Measurements from ENCODE around the gene MAP3K21. TPM values are rescaled to one million over a fixed set of nuclear protein-coding genes. Genes with fewer than 3 reads are reported as not detected.

MAP3K21 gene
- polyA plus RNA-seq, 2 donors: 1.4 TPM

DNA sequence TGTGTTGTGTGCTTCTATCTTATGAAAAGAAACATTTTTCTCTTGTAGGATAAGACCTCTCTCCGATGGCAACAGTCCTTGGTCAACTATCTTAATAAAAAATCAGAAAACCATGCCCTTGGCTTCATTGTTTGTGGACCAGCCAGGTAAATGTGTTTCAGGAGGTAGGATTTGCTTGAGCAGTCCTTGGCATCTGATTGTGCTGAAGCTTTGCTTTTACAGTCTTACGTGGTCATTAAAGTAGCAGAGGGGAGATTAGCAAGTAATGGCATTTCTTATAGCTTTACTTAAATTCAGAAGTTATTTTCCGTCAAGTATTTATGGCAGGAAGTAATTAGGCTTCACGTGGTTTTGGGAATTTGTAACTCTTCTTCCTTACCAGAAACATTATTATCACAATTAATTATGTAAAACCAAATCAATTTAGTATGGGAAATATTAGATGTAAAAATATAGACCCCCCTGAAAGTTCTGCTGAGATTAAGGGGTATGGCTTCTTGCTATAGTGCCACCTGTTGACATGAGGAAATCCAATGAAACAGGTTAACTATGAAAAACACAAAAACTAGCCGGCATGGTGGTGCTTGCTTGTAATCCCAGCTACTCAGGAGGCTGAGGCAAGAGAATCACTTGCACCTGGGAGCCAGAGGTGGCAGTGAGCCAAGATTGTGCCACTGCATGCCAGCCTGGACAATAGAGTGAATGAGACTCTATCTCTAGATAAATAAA, 49.0 kb downstream of the MAP3K21 start:
- Histone ChIP-seq H3K27ac (ENCODE audit: low read depth in 2 of 2, low read length in 1 of 2) (no peak overlapping the region), H3K4me1 (ENCODE audit: control insufficient read depth in 2 of 2, insufficient read depth in 2 of 2, low read length in 1 of 2) (no peaks in the 10 kb centered on the region), H3K36me3 (ENCODE audit: control insufficient read depth in 2 of 2, insufficient read depth in 2 of 2, low read length in 1 of 2) (peaks cover 0 to 6% of the 10 kb centered on the region in 2 donors), H3K27me3 (ENCODE audit: control insufficient read depth in 1 of 2, insufficient read depth in 2 of 2, low read length in 2 of 2) (no peaks in the 10 kb centered on the region), H3K9me3 (ENCODE audit: control insufficient read depth in 2 of 2, insufficient read depth in 1 of 2, low read depth in 1 of 2, low read length in 1 of 2) (no peaks in the 10 kb centered on the region), H3K4me3 (ENCODE audit: low read depth in 1 of 2, low read length in 2 of 2) (no peak overlapping the region)
- 84 to 90% methylated on average over 5 of the region's 5 CpGs for WGBS, 2 donors

DNA sequence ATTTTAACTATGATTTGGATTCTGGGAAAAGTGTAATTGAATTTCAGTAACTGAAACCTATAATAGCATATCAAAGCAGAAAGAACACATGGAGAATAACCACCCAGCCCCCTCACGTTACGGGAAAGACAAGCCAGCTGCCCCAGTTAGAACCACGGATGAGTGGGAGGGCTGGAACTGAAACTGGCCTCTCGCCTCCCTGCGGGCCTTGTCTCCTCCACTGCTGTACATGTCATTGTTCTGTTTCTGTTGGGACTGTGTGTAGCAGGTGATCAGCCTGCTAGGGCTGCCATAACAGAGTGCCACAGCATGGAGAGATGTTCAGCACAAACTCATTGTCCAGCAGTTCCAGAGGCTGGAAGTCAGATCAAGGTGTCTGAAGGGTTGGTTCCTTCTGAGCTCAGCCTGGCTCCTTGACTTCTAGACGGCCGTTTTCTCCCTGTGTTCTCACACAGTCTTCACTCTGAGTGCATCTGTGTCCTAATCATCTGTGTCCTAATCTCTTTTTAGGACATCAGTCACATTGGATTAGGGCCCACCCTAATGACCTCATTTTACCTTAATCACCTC, 52.4 kb downstream of the MAP3K21 start:
- Histone ChIP-seq H3K27ac (ENCODE audit: low read depth in 2 of 2, low read length in 1 of 2) (no peak overlapping the region), H3K4me3 (ENCODE audit: low read depth in 1 of 2, low read length in 2 of 2) (no peak overlapping the region), H3K9me3 (ENCODE audit: control insufficient read depth in 2 of 2, insufficient read depth in 1 of 2, low read depth in 1 of 2, low read length in 1 of 2) (peaks cover 0 to 3% of the 10 kb centered on the region in 2 donors), H3K36me3 (ENCODE audit: control insufficient read depth in 2 of 2, insufficient read depth in 2 of 2, low read length in 1 of 2) (peaks cover 0 to 9% of the 10 kb centered on the region in 2 donors), H3K27me3 (ENCODE audit: control insufficient read depth in 1 of 2, insufficient read depth in 2 of 2, low read length in 2 of 2) (no peaks in the 10 kb centered on the region), H3K4me1 (ENCODE audit: control insufficient read depth in 2 of 2, insufficient read depth in 2 of 2, low read length in 1 of 2) (no peaks in the 10 kb centered on the region)
- 84 to 86% methylated on average over 7 of the region's 7 CpGs for WGBS, 2 donors

DNA sequence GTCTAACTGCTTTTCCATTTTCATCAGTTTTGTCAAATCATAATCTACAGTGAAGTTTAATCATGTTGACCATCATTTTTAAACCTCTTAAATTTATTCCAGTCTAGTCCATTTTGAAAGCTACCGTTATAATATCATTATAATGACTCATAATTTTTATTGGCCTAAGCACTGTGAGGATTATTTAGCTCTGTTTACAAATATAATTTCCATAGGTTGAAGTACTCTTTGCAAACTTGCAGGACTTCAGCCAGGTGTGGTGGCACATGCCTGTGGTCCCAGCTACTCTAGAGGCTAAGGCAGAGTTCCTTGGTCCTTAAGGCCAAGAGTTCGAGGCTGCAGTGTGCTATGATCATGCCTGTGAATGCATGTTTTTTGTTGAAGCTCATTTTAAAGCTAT, 54.3 kb downstream of the MAP3K21 start:
- Histone ChIP-seq H3K4me1 (ENCODE audit: control insufficient read depth in 2 of 2, insufficient read depth in 2 of 2, low read length in 1 of 2) (no peaks in the 10 kb centered on the region), H3K36me3 (ENCODE audit: control insufficient read depth in 2 of 2, insufficient read depth in 2 of 2, low read length in 1 of 2) (peaks cover 0 to 9% of the 10 kb centered on the region in 2 donors), H3K4me3 (ENCODE audit: low read depth in 1 of 2, low read length in 2 of 2) (no peak overlapping the region), H3K27me3 (ENCODE audit: control insufficient read depth in 1 of 2, insufficient read depth in 2 of 2, low read length in 2 of 2) (no peaks in the 10 kb centered on the region), H3K27ac (ENCODE audit: low read depth in 2 of 2, low read length in 1 of 2) (no peak overlapping the region), H3K9me3 (ENCODE audit: control insufficient read depth in 2 of 2, insufficient read depth in 1 of 2, low read depth in 1 of 2, low read length in 1 of 2) (peaks cover 0 to 3% of the 10 kb centered on the region in 2 donors)
- WGBS, 2 donors: 72 to 81% methylated on average over 2 of the region's 2 CpGs

DNA sequence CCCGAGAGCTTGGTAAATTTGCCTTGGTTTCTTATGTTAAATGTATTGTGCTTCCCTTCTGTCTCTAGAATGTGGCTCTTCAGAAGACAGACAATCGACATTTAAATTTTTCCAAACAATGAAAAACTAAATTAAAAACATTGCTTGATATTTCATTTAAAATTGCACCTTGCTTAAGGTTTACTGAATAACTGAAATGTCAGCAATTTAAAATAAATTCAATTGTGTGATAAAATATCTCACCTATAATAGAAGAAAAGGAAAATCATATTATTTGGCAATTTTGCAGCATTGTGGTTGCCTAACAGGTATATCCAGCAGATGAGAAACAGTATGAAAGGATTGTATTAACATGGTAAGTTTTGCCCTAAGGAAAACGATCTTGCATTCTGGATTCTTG, 56.5 kb downstream of the MAP3K21 start:
- H3K4me3 ChIP-seq (ENCODE audit: low read depth in 1 of 2, low read length in 2 of 2): no peak overlapping the region

DNA sequence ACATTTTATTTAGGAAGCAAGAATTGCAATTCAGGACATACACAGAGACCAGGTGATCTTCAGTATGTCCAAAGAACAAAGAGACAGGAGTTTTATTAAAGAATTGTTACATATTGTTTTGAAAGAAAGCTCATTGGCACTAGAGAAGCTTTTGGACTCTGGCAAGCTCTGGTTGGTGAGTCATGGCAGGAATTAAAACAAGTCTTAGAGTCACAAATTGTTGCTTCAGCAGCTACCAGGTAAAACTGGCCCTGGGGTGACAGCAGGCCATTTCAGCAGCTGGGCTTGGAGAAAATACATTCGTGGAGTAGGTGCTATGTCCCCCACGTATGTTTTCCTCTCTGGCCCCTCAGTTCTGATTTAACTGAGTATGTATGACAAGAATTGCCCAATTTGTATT, 58.8 kb downstream of the MAP3K21 start:
- Histone ChIP-seq H3K4me1 (ENCODE audit: control insufficient read depth in 2 of 2, insufficient read depth in 2 of 2, low read length in 1 of 2) (no peaks in the 10 kb centered on the region), H3K9me3 (ENCODE audit: control insufficient read depth in 2 of 2, insufficient read depth in 1 of 2, low read depth in 1 of 2, low read length in 1 of 2) (peaks cover 0 to 3% of the 10 kb centered on the region in 2 donors), H3K27me3 (ENCODE audit: control insufficient read depth in 1 of 2, insufficient read depth in 2 of 2, low read length in 2 of 2) (peaks cover 0 to 3% of the 10 kb centered on the region in 2 donors), H3K36me3 (ENCODE audit: control insufficient read depth in 2 of 2, insufficient read depth in 2 of 2, low read length in 1 of 2) (peaks cover 0 to 4% of the 10 kb centered on the region in 2 donors), H3K4me3 (ENCODE audit: low read depth in 1 of 2, low read length in 2 of 2) (no peak overlapping the region), H3K27ac (ENCODE audit: low read depth in 2 of 2, low read length in 1 of 2) (no peak overlapping the region)
- WGBS, 2 donors: 38 to 51% methylated on average over 2 of the region's 2 CpGs

More for the DNA sequence above, 56.5 kb downstream of the MAP3K21 start:
- Histone ChIP-seq H3K27me3 (ENCODE audit: control insufficient read depth in 1 of 2, insufficient read depth in 2 of 2, low read length in 2 of 2) (no peaks in the 10 kb centered on the region), H3K4me1 (ENCODE audit: control insufficient read depth in 2 of 2, insufficient read depth in 2 of 2, low read length in 1 of 2) (no peaks in the 10 kb centered on the region), H3K36me3 (ENCODE audit: control insufficient read depth in 2 of 2, insufficient read depth in 2 of 2, low read length in 1 of 2) (peaks cover 0 to 9% of the 10 kb centered on the region in 2 donors), H3K9me3 (ENCODE audit: control insufficient read depth in 2 of 2, insufficient read depth in 1 of 2, low read depth in 1 of 2, low read length in 1 of 2) (peaks cover 0 to 3% of the 10 kb centered on the region in 2 donors), H3K27ac (ENCODE audit: low read depth in 2 of 2, low read length in 1 of 2) (no peak overlapping the region)
- WGBS, 2 donors: 53 to 96% methylated on average over 3 of the region's 3 CpGs

DNA sequence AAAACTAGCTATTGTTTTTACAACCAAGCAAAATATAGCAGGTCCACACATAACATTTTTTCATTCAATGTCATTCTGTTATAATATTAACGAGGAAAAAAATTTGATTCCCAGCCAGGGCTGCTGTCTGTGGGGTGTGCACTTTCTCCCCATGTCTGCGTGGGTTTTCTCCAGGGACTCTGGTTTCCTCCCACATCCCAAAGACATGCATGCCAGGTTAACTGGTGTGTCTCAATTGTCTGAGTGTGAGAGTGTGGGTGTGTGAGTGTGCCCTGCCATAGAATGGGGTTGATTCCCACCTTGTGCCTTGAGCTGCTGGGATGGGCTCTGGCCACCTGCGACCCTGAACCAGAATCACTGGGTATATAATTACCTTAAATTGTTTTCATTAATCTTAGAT, 60.1 kb downstream of the MAP3K21 start:
- Histone ChIP-seq H3K27ac (ENCODE audit: low read depth in 2 of 2, low read length in 1 of 2) (no peak overlapping the region), H3K27me3 (ENCODE audit: control insufficient read depth in 1 of 2, insufficient read depth in 2 of 2, low read length in 2 of 2) (peaks cover 0 to 3% of the 10 kb centered on the region in 2 donors), H3K4me3 (ENCODE audit: low read depth in 1 of 2, low read length in 2 of 2) (no peak overlapping the region), H3K36me3 (ENCODE audit: control insufficient read depth in 2 of 2, insufficient read depth in 2 of 2, low read length in 1 of 2) (no peaks in the 10 kb centered on the region), H3K9me3 (ENCODE audit: control insufficient read depth in 2 of 2, insufficient read depth in 1 of 2, low read depth in 1 of 2, low read length in 1 of 2) (no peaks in the 10 kb centered on the region), H3K4me1 (ENCODE audit: control insufficient read depth in 2 of 2, insufficient read depth in 2 of 2, low read length in 1 of 2) (no peaks in the 10 kb centered on the region)
- WGBS, 2 donors: 32 to 73% methylated on average over 3 of the region's 3 CpGs

DNA sequence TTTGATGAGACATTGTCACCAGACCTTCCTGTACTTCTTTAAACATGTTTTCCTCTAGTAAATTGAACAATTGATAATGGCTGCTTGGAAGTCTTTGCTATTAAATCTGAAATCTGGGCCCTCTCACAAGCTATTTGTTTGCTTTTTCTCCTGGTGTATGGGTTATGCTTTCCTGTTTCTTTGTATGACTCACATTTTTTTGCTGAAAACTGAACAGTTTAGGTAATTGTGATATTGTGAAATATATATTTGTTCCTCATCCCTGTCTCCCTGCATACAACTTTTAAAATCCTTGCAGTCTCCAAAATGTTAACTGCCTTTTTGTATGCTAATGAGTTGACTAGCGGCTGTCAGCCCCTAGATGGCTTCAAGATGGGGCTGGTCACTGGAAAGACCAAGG, 61.6 kb downstream of the MAP3K21 start:
- no peaks in the 10 kb centered on the region for H3K9me3 ChIP-seq (ENCODE audit: control insufficient read depth in 2 of 2, insufficient read depth in 1 of 2, low read depth in 1 of 2, low read length in 1 of 2)
- H3K27me3 ChIP-seq (ENCODE audit: control insufficient read depth in 1 of 2, insufficient read depth in 2 of 2, low read length in 2 of 2): peaks cover 0 to 3% of the 10 kb centered on the region in 2 donors
- no peaks in the 10 kb centered on the region for H3K36me3 ChIP-seq (ENCODE audit: control insufficient read depth in 2 of 2, insufficient read depth in 2 of 2, low read length in 1 of 2)
- no peaks in the 10 kb centered on the region for H3K4me1 ChIP-seq (ENCODE audit: control insufficient read depth in 2 of 2, insufficient read depth in 2 of 2, low read length in 1 of 2)
- H3K4me3 ChIP-seq (ENCODE audit: low read depth in 1 of 2, low read length in 2 of 2): no peak overlapping the region
- 79 to 80% methylated on average over 1 of the region's 1 CpG for WGBS, 2 donors
- no peak overlapping the region for H3K27ac ChIP-seq (ENCODE audit: low read depth in 2 of 2, low read length in 1 of 2)

DNA sequence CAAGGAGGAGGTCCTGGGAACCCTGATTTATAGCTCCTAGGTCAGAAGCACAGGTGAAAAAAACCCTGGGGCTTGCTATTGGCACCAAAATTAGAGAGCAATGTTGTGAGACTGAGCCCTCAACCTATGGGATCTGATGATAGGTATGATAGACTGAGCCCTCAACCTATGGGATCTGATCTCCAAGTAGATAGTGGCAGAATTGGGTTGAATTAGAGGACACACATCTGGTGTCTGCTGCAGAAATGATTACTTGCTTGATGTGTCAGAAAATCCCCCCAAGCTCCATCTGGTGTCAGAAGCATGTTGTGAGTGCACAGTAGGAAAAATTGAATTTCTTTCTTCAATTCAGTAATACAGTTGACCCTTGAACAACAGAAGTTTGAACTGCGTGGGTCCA, 62.4 kb downstream of the MAP3K21 start:
- Histone ChIP-seq H3K4me1 (ENCODE audit: control insufficient read depth in 2 of 2, insufficient read depth in 2 of 2, low read length in 1 of 2) (no peaks in the 10 kb centered on the region), H3K9me3 (ENCODE audit: control insufficient read depth in 2 of 2, insufficient read depth in 1 of 2, low read depth in 1 of 2, low read length in 1 of 2) (no peaks in the 10 kb centered on the region), H3K36me3 (ENCODE audit: control insufficient read depth in 2 of 2, insufficient read depth in 2 of 2, low read length in 1 of 2) (no peaks in the 10 kb centered on the region), H3K27ac (ENCODE audit: low read depth in 2 of 2, low read length in 1 of 2) (no peak overlapping the region), H3K27me3 (ENCODE audit: control insufficient read depth in 1 of 2, insufficient read depth in 2 of 2, low read length in 2 of 2) (peaks cover 0 to 3% of the 10 kb centered on the region in 2 donors), H3K4me3 (ENCODE audit: low read depth in 1 of 2, low read length in 2 of 2) (no peak overlapping the region)
- WGBS, 2 donors: 74 to 91% methylated on average over 1 of the region's 1 CpG

DNA sequence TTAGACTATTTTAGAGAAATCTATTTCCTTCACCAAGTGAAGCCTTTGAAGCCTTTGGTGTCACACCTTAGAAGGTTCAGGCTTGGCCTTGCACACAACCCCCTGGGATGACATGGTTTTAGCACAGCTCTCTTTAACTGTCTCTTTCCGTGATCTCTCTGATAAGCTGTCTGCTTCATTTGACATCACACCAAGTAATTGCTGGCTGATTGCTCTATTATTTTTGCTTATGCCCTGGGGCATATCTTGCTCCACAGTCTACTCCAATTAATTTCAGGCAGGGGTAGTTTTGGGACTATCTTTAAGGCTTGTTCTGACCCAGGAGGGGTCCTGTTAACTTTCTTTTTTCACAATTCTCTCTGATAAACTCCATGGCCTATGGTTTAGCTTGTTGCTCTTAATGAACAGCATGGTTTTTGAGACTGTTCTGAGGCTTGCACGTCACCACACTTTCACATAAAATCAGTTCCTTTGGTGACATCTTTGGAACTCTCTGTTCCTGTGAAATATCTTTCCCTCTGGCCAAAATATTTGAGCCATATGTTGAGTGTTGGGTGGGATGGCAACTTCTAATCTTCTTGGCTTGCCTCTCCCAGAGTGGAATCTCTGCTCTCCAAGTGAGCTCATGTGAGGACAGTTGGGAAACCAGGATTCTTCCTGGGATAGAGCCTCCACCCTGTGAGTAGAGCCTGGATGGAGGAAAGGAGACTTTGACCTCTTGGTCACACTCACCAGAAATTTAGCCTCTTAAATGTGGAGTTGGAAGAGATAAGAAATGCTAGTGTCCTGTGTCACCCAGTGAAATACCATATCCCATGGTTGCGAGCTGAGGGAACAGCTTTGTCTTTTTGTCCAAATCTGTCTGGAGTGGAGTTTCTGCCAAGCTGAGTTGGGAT, 63.6 kb downstream of the MAP3K21 start:
- no peak overlapping the region for H3K27ac ChIP-seq (ENCODE audit: low read depth in 2 of 2, low read length in 1 of 2)
- no peak overlapping the region for H3K4me3 ChIP-seq (ENCODE audit: low read depth in 1 of 2, low read length in 2 of 2)
- peaks cover 0 to 3% of the 10 kb centered on the region in 2 donors for H3K27me3 ChIP-seq (ENCODE audit: control insufficient read depth in 1 of 2, insufficient read depth in 2 of 2, low read length in 2 of 2)
- H3K9me3 ChIP-seq (ENCODE audit: control insufficient read depth in 2 of 2, insufficient read depth in 1 of 2, low read depth in 1 of 2, low read length in 1 of 2): no peaks in the 10 kb centered on the region
- no peaks in the 10 kb centered on the region for H3K36me3 ChIP-seq (ENCODE audit: control insufficient read depth in 2 of 2, insufficient read depth in 2 of 2, low read length in 1 of 2)
- 83 to 84% methylated on average over 3 of the region's 3 CpGs for WGBS, 2 donors
- H3K4me1 ChIP-seq (ENCODE audit: control insufficient read depth in 2 of 2, insufficient read depth in 2 of 2, low read length in 1 of 2): no peaks in the 10 kb centered on the region

Data from esophagus (tissue), 2 donors.